GM10266 (cell line): ENCODE data around the gene HMCN2.

ENCODE experiments used
- DNase-seq: peaks from one replicate; pipeline ENCODE4 v3.0.0; 2012; ENCODE audit errors: extremely low spot score
- TF ChIP-seq, protein P1 (sequence below): IDR thresholded peaks from 2 replicates; pipeline ENCODE4 v1.5.1; 2012; ENCODE audit warnings: mild to moderate bottlenecking, low read depth; ENCODE audit not compliant: control insufficient read depth, insufficient read depth; ENCODE audit errors: missing control alignments

HMCN2 gene, protein sequence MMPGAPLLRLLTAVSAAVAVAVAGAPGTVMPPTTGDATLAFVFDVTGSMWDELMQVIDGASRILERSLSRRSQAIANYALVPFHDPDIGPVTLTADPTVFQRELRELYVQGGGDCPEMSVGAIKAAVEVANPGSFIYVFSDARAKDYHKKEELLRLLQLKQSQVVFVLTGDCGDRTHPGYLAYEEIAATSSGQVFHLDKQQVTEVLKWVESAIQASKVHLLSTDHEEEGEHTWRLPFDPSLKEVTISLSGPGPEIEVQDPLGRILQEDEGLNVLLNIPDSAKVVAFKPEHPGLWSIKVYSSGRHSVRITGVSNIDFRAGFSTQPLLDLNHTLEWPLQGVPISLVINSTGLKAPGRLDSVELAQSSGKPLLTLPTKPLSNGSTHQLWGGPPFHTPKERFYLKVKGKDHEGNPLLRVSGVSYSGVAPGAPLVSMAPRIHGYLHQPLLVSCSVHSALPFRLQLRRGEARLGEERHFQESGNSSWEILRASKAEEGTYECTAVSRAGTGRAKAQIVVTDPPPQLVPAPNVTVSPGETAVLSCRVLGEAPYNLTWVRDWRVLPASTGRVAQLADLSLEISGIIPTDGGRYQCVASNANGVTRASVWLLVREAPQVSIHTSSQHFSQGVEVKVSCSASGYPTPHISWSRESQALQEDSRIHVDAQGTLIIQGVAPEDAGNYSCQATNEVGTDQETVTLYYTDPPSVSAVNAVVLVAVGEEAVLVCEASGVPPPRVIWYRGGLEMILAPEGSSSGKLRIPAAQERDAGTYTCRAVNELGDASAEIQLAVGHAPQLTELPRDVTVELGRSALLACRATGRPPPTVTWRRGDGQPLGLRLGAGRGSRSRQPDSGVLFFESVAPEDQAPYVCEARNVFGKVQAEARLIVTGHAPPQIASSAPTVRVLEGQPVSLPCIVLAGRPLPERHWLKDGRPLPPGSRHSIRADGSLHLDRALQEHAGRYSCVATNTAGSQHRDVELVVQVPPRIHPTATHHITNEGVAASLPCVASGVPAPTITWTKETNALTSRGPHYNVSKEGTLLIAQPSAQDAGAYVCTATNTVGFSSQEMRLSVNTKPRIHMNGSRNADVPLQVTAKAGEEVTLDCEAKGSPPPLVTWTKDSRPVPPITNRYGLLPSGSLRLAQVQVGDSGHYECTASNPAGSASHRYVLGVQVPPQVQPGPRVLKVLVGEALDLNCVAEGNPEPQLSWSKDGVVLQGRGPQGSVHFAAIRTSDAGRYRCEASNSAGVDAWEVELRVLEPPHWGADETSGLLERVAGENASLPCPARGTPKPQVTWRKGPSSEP (N-terminal part only)

DNA sequence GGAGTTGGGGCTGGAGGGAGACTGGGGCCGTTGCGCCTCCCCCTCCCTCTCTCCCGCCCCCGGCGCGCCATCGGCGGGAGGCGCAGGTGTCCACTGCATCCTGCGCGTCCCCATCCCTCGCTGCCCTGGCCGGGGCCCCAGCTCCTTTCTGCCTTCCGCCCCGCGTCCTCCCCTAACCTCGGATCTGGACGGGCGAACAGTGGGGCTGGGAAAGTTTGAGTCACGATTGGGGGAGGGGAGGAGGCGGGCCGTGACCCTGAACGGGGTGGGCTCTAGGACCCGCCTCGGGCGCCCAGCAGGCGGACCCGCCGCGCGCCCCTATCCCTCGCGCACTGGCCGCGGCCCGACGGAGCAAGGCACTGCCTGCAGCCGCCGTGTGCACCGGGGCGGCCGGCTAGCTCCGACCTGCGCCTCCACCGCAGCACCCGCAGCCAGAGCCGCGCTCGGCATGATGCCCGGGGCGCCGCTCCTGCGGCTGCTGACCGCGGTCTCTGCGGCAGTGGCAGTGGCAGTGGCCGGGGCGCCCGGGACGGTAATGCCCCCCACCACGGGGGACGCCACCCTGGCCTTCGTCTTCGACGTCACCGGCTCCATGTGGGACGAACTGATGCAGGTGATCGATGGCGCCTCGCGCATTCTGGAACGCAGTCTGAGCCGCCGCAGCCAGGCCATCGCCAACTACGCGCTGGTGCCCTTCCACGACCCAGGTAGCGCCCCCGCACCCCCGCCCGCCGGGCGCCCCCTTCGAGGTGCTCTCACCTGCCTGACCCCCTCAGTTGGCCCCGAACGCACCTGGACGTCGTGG lies at the start of gene HMCN2:
HMCN2 (plus strand) TSS at position 330 of the 805 bp plus-strand sequence; CDS start at position 449, 119 bp downstream.
- DNase-seq: no peak
- TF ChIP-seq, protein P1, sequence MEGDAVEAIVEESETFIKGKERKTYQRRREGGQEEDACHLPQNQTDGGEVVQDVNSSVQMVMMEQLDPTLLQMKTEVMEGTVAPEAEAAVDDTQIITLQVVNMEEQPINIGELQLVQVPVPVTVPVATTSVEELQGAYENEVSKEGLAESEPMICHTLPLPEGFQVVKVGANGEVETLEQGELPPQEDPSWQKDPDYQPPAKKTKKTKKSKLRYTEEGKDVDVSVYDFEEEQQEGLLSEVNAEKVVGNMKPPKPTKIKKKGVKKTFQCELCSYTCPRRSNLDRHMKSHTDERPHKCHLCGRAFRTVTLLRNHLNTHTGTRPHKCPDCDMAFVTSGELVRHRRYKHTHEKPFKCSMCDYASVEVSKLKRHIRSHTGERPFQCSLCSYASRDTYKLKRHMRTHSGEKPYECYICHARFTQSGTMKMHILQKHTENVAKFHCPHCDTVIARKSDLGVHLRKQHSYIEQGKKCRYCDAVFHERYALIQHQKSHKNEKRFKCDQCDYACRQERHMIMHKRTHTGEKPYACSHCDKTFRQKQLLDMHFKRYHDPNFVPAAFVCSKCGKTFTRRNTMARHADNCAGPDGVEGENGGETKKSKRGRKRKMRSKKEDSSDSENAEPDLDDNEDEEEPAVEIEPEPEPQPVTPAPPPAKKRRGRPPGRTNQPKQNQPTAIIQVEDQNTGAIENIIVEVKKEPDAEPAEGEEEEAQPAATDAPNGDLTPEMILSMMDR: no peak

DNA sequence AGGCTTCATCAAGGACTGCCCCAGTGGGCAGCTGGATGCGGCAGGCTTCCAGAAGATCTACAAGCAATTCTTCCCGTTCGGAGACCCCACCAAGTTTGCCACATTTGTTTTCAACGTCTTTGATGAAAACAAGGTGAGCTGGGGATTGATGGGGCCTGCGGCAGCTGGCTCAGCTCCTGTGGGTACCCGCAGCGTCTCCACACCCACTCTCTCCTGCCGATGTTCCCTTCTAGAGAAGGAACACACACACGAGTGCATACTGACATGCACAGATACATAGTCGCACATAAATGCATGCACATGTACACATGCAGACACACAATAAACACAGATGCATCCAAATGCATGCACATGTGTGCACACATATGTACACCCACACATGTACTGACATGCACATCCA lies 47.7 kb upstream of the HMCN2 start:
- TF ChIP-seq, protein P1: no peak

DNA sequence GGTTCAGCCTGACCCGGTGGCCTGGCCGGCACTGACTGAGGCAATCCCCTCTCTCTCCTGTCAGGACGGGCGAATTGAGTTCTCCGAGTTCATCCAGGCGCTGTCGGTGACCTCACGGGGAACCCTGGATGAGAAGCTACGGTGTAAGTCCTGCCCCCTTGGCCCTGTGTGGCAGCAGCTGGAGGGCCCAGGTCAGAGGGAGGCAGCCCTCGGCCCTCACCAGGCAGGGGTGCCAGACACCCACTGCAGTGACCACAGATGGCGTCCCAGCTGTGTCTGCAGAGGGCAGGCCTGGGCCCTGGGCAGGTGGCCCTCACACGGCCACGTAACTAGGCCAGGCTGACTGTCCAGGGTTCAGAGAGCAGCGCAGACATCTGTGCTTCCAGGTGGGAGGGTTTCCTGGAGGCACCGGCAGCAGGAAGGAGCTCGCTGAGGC lies 45.9 kb upstream of the HMCN2 start:
- TF ChIP-seq, protein P1: no peak
- no peak for DNase-seq

More for the DNA sequence above, 47.7 kb upstream of the HMCN2 start:
- DNase-seq: no peak

DNA sequence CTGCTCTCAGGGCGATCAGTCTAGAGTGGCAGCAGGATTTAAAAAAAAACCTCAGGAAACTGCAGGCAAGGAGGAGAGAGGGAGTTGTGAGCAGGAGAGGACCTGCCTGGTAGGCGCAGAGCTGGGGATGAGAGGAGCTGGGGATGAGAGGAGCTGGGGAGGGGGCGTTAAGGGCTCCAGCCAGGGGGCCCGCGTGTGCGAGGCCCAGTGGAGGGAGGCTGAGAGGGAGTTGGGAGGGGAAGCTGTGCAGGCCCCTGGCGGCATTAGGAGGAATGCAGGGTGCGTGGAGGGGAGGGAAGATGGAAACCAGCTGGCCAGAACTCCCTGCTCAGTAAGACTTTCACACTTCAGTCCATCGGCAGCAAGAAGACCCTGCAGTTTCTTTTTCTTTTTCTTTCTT lies 45.2 kb upstream of the HMCN2 start:
- TF ChIP-seq, protein P1: no peak
- no peak for DNase-seq

DNA sequence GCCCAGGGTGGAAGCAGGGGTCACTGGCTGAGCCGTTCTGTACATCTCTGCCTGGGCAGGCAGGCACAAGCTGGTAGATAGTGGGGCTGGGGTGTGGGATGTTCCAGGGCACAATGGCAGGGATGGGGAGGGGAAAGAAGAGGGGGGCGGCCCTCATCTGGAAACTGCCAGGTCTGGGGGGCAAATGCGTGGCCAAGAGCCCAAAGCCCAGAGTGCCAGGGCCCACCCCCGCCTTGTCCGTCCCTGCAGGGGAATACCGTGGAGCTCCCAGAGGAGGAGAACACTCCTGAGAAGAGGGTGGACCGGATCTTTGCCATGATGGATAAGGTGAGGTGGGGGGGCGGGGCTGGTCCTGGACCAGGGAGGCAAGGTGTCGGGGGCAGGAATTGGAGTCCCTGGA lies 42.7 kb upstream of the HMCN2 start:
- no peak for DNase-seq
- TF ChIP-seq, protein P1: no peak

DNA sequence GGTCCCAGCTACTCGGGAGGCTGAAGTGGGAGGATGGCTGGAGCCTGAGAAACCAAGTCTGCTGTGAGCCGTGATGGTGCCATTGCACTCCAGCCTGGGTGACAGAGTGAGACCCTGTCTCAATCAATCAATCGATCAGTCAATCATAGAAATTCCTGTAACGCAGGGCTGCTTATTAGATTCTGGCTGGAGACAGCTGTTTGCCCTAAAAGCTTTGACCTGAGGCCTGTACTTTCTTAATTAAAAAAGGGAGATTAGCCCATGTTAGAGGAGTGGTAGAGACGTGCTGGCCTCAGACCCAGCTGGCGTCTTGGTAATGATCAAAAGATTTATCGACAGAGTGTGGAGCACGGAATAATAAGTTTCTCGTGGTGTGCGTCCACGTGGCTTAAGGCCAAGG lies 40.5 kb upstream of the HMCN2 start:
- TF ChIP-seq, protein P1: no peak
- no peak for DNase-seq
